CD4-positive, alpha-beta T cell treated with Interleukin-6 for 4 hours (primary cell): ENCODE results near the gene UBE2E2.

Experiments used
- DNase-seq: peaks from one replicate; pipeline ENCODE4 v3.0.0-alpha.2; 2020; ENCODE audit warnings: mixed read lengths

The UBE2E2 gene

DNA sequence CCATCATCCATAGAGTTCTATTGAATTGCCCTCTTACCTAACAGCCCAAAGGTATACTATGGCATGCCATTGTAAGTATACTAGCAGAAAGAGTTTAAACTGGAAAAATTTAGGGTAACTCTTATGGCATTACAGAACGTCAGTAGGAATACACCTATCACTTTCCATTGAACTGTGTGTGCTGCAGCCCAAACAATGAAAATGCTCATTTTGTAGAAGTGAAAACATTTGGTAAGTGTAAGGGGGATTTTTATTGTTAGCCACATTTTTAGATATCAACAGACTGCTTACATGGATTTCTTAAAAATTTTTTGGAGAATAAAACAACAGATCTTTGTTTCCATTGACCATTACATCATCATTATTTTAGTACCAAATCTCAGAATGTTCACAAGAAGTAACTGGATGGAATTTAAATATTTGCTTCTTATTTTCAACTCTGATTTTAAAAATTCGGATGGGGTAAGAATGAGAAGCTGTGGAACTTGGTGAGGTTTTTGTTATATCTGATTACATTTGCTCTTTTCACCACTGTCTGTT lies 245.9 kb downstream of the UBE2E2 start:
- DNase-seq = no peak

DNA sequence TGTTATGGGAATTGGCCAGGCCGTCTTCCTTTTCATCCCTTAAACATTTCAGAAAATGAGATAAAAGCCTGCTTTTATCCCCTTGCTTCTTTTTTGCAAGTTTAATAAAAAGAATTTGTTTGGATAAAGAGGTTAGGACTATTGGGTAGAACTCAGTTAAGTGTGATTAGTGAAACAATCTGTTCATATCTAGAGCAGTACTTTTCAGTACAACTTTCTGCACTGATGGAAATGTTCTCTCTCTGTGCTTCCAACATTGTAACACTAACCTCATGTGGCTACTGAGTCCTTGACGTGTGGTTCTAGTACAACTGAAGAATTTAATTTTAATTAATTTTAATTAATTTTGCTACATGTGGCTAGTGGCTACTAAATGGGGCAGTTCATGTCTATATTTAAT lies 246.9 kb downstream of the UBE2E2 start:
- no peak for DNase-seq

DNA sequence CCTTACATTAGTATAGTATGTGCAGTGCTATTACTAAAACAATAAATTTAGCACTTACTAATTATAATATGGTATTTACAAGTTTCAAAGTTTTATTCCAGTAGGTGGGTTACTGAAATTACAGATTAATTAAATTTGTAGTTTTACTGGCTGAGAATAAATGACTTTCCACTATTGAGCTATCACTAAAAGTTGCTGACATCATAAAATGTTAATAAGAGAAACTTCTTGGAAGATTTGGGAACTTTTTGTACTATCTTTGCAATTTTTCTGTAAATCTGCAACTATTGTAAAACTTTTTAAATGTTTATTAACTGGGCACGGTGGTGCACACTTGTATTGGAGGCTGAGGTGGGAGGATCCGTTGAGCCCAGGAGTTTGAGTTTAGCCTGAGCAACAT lies 247.7 kb downstream of the UBE2E2 start:
- no peak for DNase-seq

DNA sequence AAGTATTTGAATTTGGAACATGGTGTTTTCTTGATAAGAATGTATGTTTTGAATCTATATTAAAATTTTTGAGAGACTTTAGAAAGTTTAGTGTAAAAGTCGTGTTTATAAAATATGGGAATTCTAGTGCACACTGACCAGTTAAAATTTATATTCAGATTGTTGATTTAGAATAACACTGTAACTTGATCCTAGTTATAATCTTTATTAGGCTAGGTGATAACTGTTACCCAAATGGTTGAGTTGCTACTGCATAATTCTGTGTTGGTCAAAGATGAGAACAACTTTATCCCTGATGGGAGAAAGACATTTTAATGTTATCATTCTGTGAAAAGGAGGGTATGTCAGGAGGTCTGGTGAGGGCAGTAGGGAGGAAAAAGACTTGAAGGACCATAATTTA lies 249.3 kb downstream of the UBE2E2 start:
- no peak for DNase-seq

DNA sequence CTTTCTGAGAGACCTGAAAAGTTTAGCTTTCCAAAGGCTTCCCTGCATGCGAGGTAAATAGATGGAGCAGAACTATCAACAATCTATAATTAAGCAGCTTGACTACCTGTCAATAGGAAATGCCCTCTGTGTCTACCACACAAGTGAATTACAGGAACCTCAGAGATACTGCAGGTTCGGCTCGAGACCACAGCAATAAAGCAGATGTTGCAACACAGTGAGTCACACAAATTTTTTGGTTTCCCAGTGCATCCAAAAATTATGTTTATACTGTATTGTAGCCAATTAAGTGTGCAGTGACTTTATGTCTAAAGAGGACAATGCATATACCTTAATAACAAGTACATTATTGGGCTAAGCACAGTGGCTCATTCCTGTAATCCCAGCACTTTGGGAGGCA lies 252.0 kb downstream of the UBE2E2 start:
- DNase-seq = no peak

DNA sequence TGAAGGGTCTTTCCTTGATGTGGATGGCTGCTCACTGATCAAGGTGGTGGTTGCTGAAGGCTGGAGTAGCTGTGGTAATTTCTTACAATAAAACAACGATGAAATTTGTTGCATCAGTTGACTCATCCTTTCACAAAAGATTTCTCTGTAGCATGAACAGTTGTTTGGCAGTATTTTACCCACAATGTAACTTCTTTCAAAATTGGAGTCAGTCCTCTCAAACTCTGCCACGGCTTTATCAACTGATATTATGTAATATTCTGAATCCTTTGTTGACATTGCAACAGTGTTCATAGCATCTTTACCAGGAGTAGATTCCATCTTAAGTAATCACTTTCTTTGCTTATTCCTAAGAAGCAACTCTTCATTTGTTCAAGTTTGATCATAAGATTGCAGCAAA lies 252.6 kb downstream of the UBE2E2 start:
- DNase-seq = no peak

DNA sequence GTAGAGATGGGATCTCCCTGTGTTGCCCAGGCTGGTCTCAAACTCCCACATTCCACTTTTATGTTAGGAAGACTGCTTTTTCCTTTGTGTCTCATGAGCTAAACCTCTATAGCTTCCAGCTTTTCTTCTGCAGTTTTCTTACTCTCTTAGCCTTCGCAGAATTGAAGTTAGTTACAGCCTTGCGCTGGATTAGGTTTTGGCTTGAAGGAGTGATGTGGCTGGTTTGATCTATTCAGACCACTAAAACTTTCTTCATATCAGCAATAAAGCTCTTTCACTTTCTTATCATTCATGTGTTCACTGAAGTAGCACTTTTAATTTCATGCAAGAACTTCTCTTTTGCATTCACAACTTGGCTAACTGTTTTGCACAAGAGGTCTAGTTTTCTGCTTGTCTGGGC lies 254.6 kb downstream of the UBE2E2 start:
- no peak for DNase-seq

DNA sequence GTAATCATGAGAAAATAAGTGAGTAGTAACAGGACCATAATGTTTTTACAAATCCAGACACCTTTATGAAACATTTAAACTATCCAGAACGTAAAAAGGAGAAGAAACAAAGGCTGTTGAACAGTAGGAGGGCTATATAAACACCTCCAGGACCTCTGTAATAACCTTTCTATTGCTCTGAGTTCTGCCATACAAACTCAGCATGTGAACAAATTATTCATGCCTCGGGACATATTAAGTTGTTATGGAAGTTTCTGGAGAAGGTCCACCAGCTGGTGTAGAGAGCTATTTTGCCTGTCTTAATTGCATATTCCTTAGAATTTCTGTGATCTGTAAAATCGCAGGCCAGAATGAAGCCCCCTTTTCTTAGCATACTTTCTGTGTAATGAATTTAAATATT lies 256.3 kb downstream of the UBE2E2 start:
- DNase-seq = no peak

DNA sequence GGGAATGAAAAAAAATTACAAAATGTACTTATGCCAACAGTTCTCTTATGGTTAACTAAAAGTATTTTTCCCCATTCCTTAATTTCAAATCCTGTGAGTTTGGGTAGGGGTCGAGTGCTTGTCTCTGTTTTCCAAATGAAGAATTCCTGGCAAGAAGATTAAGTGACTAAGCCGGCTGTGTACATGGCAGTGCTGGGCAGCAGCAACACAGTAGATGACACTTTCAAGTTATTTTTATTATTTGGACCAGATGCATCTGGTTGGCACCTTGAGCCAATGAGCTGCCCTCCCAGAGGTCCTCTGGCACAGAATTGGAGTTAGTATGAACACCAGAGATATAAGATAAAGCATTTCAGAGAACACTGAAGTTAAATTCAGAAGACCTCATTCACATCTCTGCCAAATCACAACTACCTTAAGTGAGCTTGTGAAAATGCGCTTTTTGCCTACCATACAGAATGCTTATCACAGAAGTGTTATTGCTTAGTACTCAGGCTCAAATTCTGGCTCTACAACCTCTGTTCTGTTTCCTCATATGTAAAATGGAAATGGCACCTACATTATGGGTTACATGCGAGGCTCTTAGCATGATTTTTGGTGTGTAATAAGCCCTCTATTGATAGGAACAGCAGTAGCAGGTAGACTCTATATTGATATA lies 256.9 kb downstream of the UBE2E2 start:
- no peak for DNase-seq

DNA sequence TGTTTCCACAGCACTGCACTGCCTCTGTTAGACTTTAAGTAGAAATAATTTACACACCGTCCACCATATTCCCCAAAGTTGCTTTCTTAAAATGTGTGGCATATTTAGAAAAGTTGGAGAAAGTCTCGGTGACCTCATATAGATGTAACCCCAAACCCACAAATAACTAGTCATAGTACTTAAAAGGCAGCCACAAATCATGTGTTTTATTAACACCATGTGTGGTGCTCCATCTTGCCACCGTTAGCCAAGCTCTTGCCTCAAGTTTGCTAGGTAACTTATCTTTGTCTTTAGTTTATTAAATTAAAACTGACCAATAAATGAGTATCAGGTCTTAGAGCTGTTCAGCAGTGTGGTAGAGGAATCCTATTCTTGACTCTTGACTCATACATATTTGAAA lies 257.9 kb downstream of the UBE2E2 start:
- DNase-seq = no peak

DNA sequence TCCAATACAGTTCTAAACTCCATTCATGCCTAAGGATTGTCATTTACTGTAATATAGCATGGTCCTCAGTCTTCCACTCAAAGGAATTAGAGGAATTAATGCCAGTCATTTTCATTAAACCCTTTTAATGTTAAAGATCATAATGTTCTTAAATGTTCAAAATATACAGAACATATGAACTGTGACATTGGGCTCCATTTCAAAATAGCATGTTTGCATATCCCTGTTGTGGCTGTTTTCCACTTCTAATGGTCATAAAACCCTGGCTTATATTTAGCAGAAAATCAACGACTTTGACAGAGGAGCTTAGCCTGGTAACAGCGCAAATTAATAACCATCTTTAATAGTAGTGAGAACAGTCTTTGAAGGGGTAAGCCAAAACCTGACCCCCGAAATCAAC lies 260.7 kb downstream of the UBE2E2 start:
- no peak for DNase-seq

DNA sequence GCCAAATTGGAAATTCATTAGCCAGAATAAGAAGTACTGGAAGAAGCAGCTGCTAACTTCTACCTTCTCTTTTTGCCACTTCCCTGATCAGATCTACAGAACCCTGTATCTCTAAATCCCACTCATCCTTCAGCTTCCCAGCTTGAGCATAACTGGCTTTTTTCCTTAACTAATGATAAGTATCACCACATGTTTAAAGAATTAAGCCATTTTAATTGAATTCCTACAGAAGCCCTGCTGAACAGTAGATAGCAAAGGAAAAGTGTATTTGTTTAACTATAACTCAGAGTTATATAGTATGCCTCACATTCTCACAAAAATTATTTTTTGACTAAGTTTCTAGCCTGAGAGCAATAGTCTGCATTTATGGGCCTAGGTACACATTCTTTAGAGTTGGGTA lies 262.4 kb downstream of the UBE2E2 start:
- no peak for DNase-seq

DNA sequence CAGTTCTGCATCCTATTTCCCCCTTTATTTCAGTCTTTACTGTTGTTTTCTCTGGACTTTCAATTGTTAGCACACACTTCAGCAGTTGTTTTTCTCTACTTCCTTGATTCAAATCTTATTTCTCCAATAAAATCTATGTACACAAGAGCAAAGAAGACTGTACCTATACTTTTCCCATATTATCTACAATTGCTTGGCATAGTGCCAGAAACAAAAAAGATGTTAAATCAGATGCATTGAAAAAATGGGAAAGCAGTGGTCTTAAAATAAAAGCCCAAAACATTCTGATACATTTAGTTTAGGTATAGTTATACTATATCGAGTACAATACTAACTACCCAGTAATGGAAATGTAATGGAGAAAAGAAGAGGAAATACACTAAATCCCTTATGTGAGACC lies 265.1 kb downstream of the UBE2E2 start:
- DNase-seq = no peak

DNA sequence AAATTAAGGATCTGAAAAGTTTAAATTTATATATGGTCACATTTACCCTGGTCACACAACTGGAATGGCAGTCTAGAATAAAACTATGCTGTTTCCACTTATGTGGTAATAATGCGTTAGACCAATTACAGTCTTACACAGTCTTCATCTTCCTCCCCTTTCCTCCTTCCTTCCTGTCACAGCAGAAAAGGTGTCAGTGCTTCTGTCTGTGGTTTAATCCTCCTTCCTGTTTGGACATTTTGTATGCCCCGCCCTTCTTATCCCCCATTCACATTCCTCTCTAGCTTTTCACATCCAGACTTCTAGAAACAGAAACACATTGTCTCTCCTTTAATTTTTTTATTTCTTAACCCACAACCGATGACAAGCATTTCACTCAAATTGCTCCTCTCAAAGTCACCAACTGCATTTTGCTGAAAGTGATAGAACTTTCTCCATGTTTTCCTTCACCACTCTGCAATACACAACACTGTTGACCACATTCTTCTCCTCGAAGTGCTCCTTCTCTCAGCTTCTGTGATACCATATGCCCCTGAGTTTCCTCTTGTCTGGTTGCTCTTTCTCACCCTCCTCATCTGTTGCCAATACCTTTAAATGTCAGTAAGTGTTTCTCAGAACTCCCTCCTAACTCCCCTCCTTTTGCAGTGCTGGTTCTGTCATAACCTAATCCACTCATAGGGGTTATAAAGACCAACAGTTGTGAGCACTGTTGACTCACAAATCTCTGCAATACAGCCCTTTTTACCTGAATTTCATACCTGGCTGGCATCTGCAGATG lies 271.6 kb downstream of the UBE2E2 start:
- no peak for DNase-seq

DNA sequence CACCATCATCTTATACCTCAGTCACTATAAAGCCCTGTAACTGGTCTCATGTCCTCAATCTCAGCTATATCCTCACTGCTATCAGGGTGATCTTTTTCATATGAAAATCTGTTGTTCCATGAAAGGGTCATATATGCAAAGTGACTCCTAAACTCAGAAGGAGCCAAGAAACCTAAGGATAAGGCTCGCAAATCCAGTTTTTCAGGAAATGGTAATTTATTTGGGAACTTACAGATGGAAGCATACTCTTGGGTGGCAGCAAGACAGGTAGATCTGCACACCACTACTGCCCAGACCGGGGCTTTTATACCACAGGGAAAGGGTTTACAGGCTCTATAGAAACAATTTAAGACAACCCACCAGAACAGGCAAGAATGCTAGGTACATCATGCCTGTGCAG lies 272.3 kb downstream of the UBE2E2 start:
- DNase-seq = no peak

DNA sequence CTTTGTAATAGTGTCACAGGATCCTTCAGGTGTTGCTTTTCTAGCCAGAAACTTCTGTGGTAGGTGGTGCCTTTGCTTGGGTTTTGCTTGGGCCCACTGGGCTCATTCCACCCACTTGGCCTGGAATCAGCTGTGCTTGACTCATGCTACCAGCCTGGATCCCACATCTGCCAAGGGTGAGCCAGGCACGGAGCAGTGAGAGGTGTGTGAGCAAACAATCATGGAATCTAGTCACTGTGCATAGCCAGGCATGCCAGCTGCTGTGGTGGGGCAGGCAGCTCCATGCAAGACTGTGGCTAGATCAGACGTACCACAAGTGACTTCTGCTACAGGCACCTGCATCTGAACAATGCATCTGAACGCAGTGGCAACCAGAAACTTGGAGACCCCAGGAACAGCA lies 275.9 kb downstream of the UBE2E2 start:
- DNase-seq = no peak

DNA sequence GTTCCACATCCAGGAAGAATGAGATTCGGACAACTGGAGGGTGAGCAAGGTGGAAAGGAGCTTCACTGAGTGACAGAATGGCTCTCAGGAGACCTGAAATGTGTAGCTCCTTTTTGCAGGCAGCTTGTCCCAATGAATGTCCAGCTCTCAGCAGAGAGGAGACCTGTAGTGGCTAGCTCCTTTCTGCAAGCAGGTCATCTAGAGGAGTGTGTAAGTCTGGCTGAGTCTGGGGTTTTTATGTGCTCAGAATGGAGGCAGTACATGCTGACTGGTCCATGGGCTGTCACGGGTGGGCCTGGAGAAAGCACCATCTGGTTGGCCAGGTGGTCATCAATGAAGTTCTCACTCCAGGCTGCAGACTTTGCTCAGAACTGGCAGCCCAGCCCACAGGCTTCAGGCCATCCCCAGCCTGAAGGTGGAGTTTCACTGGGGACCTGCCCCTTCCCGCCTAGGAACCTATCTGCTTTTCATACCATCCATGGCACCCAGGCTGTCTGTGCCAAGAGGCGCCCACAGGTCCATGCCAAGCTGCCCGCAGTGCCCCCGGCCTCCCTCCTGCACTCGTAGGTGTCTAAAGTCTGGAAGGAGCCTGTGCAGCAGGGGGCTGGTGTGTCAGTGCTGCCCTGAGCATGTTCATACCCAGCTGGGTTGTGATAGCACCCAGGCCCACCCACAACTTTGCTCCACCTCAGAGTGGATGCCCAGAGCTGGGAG lies 276.6 kb downstream of the UBE2E2 start:
- DNase-seq = no peak

DNA sequence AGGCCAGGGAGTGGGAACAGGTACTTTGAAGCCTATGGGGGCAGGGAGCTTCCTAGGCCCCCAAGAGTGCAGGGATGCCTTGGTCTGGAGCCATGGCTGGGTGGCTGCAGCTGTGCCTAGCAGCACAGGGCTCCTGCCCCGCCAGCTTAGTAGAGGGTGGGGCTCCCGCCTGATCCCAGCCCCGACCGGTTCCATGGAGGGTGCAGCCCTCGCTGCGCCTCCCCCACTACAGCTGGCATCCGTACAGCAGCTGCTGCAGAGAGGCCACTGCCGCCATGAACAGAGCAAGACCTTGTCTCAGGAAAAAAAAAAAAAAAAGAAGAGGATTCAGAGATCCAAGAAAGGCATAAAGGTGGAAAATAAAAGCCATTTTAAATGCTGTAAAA lies 277.2 kb downstream of the UBE2E2 start:
- no peak for DNase-seq

DNA sequence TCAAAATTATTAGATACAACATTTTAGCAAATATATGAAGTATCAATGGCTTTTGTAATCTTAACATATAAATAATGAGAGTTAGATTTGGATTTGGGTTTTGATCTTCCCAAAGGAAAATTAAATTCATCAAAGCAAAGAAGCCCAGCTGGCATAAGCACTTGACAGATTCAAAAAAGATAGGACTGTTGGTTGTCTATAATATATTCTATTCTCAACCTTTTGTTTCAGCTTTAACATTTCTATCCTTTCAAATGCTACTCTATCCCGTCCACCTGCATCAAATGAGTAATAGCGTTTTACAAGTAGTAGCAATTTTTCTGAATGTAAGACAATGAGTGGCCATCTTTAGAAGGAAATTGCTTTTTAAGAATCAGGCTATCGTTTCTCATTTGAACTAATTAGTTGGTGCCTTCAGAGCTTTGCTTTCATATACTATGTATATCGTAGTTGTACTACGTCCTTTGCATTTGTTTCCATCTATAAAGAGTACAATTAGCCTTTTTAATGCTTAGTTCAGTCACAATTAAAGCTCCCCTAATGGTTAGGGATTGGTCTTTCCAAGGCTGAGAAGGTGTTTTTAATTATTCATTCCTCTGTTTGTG lies 278.0 kb downstream of the UBE2E2 start:
- no peak for DNase-seq

DNA sequence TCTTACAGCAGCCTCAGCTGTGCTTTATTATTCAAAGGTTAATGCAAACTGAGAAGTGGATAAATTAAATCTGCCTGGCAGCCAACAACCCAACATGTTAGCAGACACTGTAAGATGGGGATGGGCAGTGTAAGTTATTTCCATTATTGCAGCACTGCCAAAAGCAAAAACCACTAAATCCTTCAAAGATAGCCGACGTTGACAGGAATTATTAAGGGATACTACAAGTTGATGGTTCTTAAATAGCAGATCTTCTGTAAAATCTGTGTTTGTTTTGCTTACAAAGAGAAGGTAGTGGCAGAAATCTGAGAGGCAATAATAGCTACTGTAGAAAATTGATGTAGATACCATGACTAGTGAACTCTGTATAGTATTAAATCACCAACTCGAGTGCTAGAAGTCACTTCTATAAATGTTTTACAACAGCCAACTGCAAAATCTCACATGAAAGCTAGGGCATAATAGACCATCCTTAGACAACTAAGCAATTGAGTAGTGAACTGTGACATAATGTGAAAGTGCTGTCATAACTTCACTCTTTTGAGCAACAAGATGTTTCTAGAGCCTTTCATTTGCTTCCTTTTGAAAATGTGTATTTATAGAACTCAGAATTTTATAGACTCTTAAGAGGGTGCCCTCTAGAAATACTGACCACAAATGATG lies 278.6 kb downstream of the UBE2E2 start:
- DNase-seq = no peak

DNA sequence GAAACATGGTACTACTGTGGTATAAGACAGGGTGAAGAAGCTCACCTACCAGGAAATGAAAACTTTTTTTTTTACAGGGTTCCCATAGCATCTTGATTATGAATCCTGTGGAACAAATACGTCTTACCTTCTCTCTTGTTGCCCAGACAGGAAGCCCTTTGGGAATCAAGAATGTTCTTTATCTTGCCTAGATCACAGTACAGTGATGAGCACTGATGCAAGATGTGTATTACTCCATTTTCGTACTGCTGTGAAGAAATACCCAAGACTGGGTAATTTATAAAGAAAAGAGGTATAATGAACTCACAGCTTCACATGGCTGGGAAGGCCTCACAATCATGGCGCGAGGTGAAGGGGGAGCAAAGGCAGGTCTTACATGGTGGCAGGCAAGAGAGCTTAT lies 281.3 kb downstream of the UBE2E2 start:
- DNase-seq = no peak

DNA sequence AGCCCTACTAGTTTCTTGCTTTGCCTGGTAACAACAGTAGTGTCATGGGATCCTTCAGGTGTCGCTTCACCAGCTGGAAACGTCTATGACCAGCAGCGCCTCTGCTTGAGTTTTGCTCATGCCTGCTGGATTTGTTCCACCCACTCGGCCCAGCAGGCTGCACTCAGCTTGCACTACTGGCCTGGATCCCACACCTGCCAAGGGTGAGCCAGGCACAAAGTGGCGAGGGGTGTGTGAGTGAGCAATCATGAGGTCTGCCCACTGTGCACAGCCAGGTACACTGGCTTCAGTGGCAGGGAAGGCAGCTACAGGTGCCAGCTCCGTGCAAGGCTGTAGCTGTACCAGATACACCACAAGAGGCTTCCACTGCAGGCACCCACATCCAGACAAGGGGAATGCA lies 282.8 kb downstream of the UBE2E2 start:
- DNase-seq = no peak

DNA sequence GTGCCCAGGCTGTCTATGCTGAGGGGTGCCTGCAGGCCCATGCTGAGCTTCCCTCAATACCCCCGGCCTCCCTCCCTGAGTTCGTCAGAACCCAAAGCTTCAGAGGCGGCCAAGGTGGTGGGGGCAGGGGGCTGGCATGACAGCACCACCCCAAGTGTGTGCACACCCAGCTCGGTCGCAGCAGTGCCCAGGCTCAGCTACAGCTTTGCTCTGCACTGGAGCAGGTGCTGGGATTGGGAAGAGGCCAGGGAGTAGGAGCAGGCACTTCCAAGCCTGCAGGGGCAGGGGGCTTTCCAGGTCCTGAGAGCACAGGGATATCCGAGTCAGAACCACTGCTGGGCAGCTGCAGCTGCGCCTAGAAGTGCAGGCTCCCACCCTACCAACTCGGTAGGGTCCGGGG lies 283.9 kb downstream of the UBE2E2 start:
- no peak for DNase-seq
